ENCODE results near the gene TPCN2. TPM values are rescaled to one million over a fixed set of nuclear protein-coding genes. Genes with fewer than 3 reads are reported as not detected.

Gene TPCN2
- total and polyA plus RNA-seq, 4 experiments from 2014 or later = 6.6 to 23.0 (median 14.8) TPM

- peaks cover 0 to 2% of the 10 kb centered on the region in 2 donors for H3K27me3 Mint-ChIP-seq
- Histone ChIP-seq H3K4me3 (ENCODE audit: low read length in 2 of 2) (no peak overlapping the region), H3K36me3 (ENCODE audit: insufficient read depth, low read length) (no peaks in the 10 kb centered on the region), H3K9me3 (ENCODE audit: control insufficient read depth in 1 of 2, low read length in 2 of 2) (no peaks in the 10 kb centered on the region), H3K4me1 (ENCODE audit: insufficient read depth, low read length) (no peaks in the 10 kb centered on the region), H3K27me3 (ENCODE audit: insufficient read depth, low read length) (no peaks in the 10 kb centered on the region), H3K27ac (ENCODE audit: low read depth, low read length) (no peak overlapping the region)
- intact Hi-C loops (cut with micrococcal nuclease) = no loop called here
- no peaks in the 10 kb centered on the region for H3K36me3 Mint-ChIP-seq
- H3K4me1 Mint-ChIP-seq = no peaks in the 10 kb centered on the region
- CTCF ChIA-PET (ENCODE audit: partially characterized antibody) = no interaction called here
- H3K9me3 Mint-ChIP-seq = no peaks in the 10 kb centered on the region
- no peak for DNase-seq
- POLR2A ChIA-PET (ENCODE audit: partially characterized antibody) = no interaction called here
- H3K4me3 Mint-ChIP-seq = no peak overlapping the region
- no peak overlapping the region for H3K27ac Mint-ChIP-seq
Observed at GRCh38 chr11:69022260-69022659, 26.5 kb upstream of the TPCN2 start.

GRCh38 chr11:69024509-69024908 lies 24.2 kb upstream of the TPCN2 start:
- Histone ChIP-seq H3K27me3 (ENCODE audit: insufficient read depth, low read length) (no peaks in the 10 kb centered on the region), H3K9me3 (ENCODE audit: control insufficient read depth in 1 of 2, low read length in 2 of 2) (no peaks in the 10 kb centered on the region), H3K4me1 (ENCODE audit: insufficient read depth, low read length) (no peaks in the 10 kb centered on the region), H3K4me3 (ENCODE audit: low read length in 2 of 2) (no peak overlapping the region), H3K36me3 (ENCODE audit: insufficient read depth, low read length) (no peaks in the 10 kb centered on the region), H3K27ac (ENCODE audit: low read depth, low read length) (no peak overlapping the region)
- POLR2A ChIA-PET (ENCODE audit: partially characterized antibody) = no interaction called here
- DNase-seq = no peak
- H3K9me3 Mint-ChIP-seq = no peaks in the 10 kb centered on the region
- CTCF ChIA-PET (ENCODE audit: partially characterized antibody) = no interaction called here
- H3K4me1 Mint-ChIP-seq = no peaks in the 10 kb centered on the region
- H3K4me3 Mint-ChIP-seq = no peak overlapping the region
- intact Hi-C loops (cut with micrococcal nuclease) = no loop called here
- H3K27ac Mint-ChIP-seq = no peak overlapping the region
- peaks cover 0 to 2% of the 10 kb centered on the region in 2 donors for H3K27me3 Mint-ChIP-seq
- H3K36me3 Mint-ChIP-seq = no peaks in the 10 kb centered on the region

DNA sequence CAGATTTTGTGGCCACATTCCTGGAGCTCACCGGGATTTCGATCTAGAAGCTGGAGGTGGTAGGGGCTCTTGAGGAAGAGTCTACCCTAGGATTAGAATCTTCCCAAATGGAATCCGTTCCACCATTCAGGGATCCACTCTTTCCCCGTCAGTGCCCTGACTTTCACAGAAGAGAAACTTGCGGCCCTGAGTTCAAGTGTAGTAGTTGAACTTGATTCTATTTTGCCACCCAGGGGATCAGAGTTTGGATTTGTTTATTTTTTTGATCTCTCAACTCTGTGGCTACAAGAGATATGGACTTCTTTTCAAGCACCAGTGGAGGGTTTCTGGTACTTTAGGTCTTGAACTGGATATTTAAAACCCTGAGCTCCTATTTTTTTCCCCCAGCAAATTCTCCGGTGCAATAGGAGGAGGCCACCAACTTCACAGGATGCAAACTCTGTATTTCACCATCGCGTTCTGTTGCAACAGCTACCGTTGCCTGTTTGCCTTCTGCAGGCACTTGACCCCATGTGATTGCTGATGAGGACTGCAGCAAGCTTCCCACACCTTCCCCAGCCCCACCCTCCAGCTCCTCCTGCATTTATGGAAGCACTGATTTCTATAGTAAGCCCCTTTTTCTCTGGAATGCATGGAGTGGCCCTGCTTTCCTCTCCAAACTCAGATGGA lies 20.9 kb upstream of the TPCN2 start:
- peak overlapping the region in 1 of 7 donors; percentile 27 for H3K27ac Mint-ChIP-seq

GRCh38 chr11:69030301-69030700 lies 18.4 kb upstream of the TPCN2 start:
- H3K9me3 ChIP-seq (ENCODE audit: control insufficient read depth in 1 of 2, low read length in 2 of 2) = no peaks in the 10 kb centered on the region
- CTCF ChIA-PET (ENCODE audit: partially characterized antibody) = no interaction called here
- no peak overlapping the region for H3K4me3 ChIP-seq (ENCODE audit: low read length in 2 of 2)
- Mint-ChIP-seq H3K4me1 (peaks cover 0 to 1% (median 0%) of the 10 kb centered on the region in 4 donors), H3K27ac (peak overlapping the region in 2 of 7 donors; percentile 3 to 81), H3K4me3 (no peak overlapping the region), H3K27me3 (peaks cover 4% of the 10 kb centered on the region in 2 donors), H3K9me3 (no peaks in the 10 kb centered on the region), H3K36me3 (no peaks in the 10 kb centered on the region)
- DNase-seq = no peak
- H3K4me1 ChIP-seq (ENCODE audit: insufficient read depth, low read length) = no peaks in the 10 kb centered on the region
- H3K27ac ChIP-seq (ENCODE audit: low read depth, low read length) = no peak overlapping the region
- intact Hi-C loops (cut with micrococcal nuclease) = no loop called here
- H3K27me3 ChIP-seq (ENCODE audit: insufficient read depth, low read length) = no peaks in the 10 kb centered on the region
- POLR2A ChIA-PET (ENCODE audit: partially characterized antibody) = no interaction called here
- no peaks in the 10 kb centered on the region for H3K36me3 ChIP-seq (ENCODE audit: insufficient read depth, low read length)

More for the DNA sequence above, 20.9 kb upstream of the TPCN2 start:
- H3K36me3 ChIP-seq (ENCODE audit: insufficient read depth, low read length) = no peaks in the 10 kb centered on the region
- Mint-ChIP-seq H3K36me3 (no peaks in the 10 kb centered on the region), H3K4me1 (peaks cover 0 to 1% (median 0%) of the 10 kb centered on the region in 4 donors), H3K4me3 (no peak overlapping the region), H3K27me3 (peaks cover 0 to 2% of the 10 kb centered on the region in 2 donors), H3K9me3 (no peaks in the 10 kb centered on the region)
- H3K9me3 ChIP-seq (ENCODE audit: control insufficient read depth in 1 of 2, low read length in 2 of 2) = no peaks in the 10 kb centered on the region
- intact Hi-C loops (cut with micrococcal nuclease) = no loop called here
- no peak overlapping the region for H3K27ac ChIP-seq (ENCODE audit: low read depth, low read length)
- DNase-seq = no peak
- H3K27me3 ChIP-seq (ENCODE audit: insufficient read depth, low read length) = no peaks in the 10 kb centered on the region
- H3K4me1 ChIP-seq (ENCODE audit: insufficient read depth, low read length) = no peaks in the 10 kb centered on the region
- ChIA-PET CTCF (ENCODE audit: partially characterized antibody) (no interaction called here), POLR2A (ENCODE audit: partially characterized antibody) (no interaction called here)
- H3K4me3 ChIP-seq (ENCODE audit: low read length in 2 of 2) = no peak overlapping the region

GRCh38 chr11:69032833-69033232 lies 15.9 kb upstream of the TPCN2 start:
- no peak overlapping the region for H3K4me3 ChIP-seq (ENCODE audit: low read length in 2 of 2)
- Mint-ChIP-seq H3K27me3 (peaks cover 4 to 6% of the 10 kb centered on the region in 2 donors), H3K4me1 (peaks cover 0 to 1% (median 0%) of the 10 kb centered on the region in 4 donors), H3K9me3 (no peaks in the 10 kb centered on the region), H3K27ac (no peak overlapping the region), H3K36me3 (no peaks in the 10 kb centered on the region), H3K4me3 (no peak overlapping the region)
- H3K27me3 ChIP-seq (ENCODE audit: insufficient read depth, low read length) = no peaks in the 10 kb centered on the region
- no peak overlapping the region for H3K27ac ChIP-seq (ENCODE audit: low read depth, low read length)
- no peak for DNase-seq
- no peaks in the 10 kb centered on the region for H3K4me1 ChIP-seq (ENCODE audit: insufficient read depth, low read length)
- ChIA-PET CTCF (ENCODE audit: partially characterized antibody) (no interaction called here), POLR2A (ENCODE audit: partially characterized antibody) (interaction anchor here (1.2 kb wide), 1 partner anchor 16 kb away, joined by 3 read pairs; the partner anchor contains the start of gene TPCN2)
- intact Hi-C loops (cut with micrococcal nuclease) = no loop called here
- no peaks in the 10 kb centered on the region for H3K36me3 ChIP-seq (ENCODE audit: insufficient read depth, low read length)
- no peaks in the 10 kb centered on the region for H3K9me3 ChIP-seq (ENCODE audit: control insufficient read depth in 1 of 2, low read length in 2 of 2)

DNA sequence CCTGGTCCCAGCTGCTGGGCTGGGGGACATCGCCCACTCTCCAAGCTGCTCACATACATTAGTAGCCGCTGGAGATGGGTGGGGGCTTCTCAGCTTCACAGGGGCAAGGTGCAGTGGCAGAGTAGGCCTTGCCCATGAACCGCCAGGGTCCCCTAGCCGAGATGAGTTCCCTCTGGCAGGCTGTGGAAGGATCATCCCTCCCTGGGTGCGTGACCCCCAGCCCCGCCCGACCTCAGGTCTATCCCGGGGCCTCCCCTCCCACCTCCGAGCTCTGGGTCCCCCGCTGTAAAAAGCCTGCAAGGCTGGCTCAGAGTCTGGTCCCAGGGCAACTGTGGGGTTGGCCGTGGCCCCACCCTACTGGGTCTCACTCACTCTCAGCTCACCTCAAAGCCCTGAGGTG lies 15.3 kb upstream of the TPCN2 start:
- no peak overlapping the region for H3K27ac ChIP-seq (ENCODE audit: low read depth, low read length)
- H3K4me1 ChIP-seq (ENCODE audit: insufficient read depth, low read length) = no peaks in the 10 kb centered on the region
- H3K27ac Mint-ChIP-seq = no peak overlapping the region
- H3K27me3 ChIP-seq (ENCODE audit: insufficient read depth, low read length) = no peaks in the 10 kb centered on the region
- no peaks in the 10 kb centered on the region for H3K9me3 Mint-ChIP-seq
- no peak for DNase-seq
- no peaks in the 10 kb centered on the region for H3K36me3 ChIP-seq (ENCODE audit: insufficient read depth, low read length)
- intact Hi-C loops (cut with micrococcal nuclease) = no loop called here
- no peak overlapping the region for H3K4me3 ChIP-seq (ENCODE audit: low read length in 2 of 2)
- H3K36me3 Mint-ChIP-seq = no peaks in the 10 kb centered on the region
- H3K4me3 Mint-ChIP-seq = no peak overlapping the region
- ChIA-PET CTCF (ENCODE audit: partially characterized antibody) (no interaction called here), POLR2A (ENCODE audit: partially characterized antibody) (interaction anchor here (1.2 kb wide), 1 partner anchor 15 kb away, joined by 3 read pairs; the partner anchor contains the start of gene TPCN2)
- H3K9me3 ChIP-seq (ENCODE audit: control insufficient read depth in 1 of 2, low read length in 2 of 2) = no peaks in the 10 kb centered on the region
- H3K4me1 Mint-ChIP-seq = peaks cover 0 to 1% (median 0%) of the 10 kb centered on the region in 4 donors
- peaks cover 4 to 6% of the 10 kb centered on the region in 2 donors for H3K27me3 Mint-ChIP-seq

DNA sequence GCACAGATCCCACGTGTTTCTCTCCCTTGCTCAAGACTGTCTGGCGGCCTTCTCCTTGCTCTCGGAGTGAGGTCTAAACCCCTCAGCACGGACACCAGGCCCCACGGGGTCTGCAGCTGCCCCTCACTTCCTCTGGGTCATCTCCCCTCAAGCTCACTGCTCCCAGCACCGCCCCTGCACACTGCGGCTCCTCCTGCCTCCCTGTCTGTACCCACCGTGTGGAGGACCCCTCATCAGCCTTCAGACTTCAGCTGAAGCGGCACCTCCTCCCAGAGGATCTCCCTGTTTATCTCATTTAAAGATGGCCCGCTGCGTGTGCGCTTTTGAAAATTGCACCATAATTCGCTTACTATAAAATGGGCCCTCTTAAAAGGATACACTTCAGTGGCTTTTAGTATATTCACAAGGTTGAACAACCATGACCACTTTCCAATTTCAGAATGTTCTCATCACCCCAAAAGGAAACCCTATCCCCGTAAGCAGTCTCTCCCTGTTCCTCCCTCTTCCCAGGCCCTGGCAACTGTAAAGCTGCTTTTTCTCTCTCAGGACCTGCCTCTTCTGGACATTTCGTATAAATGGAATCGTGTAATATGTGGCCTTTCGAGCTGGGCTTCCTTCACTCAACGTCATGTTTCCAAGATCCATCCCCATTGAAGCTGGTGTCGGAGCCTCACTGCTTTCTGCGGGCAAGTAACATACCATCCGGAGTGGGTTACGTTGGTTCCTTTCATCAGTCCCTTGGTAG lies 14.4 kb upstream of the TPCN2 start:
- CTCF ChIA-PET (ENCODE audit: partially characterized antibody) = no interaction called here

More for the DNA sequence above, 14.4 kb upstream of the TPCN2 start:
- H3K36me3 ChIP-seq (ENCODE audit: insufficient read depth, low read length) = no peaks in the 10 kb centered on the region
- no peak for DNase-seq
- H3K27me3 Mint-ChIP-seq = peaks cover 4 to 6% of the 10 kb centered on the region in 2 donors
- H3K4me1 Mint-ChIP-seq = peaks cover 0 to 1% (median 0%) of the 10 kb centered on the region in 4 donors
- no peak overlapping the region for H3K4me3 ChIP-seq (ENCODE audit: low read length in 2 of 2)
- no peak overlapping the region for H3K27ac Mint-ChIP-seq
- no peaks in the 10 kb centered on the region for H3K4me1 ChIP-seq (ENCODE audit: insufficient read depth, low read length)
- no peaks in the 10 kb centered on the region for H3K9me3 Mint-ChIP-seq
- intact Hi-C loops (cut with micrococcal nuclease) = no loop called here
- H3K36me3 Mint-ChIP-seq = no peaks in the 10 kb centered on the region
- no peak overlapping the region for H3K4me3 Mint-ChIP-seq
- POLR2A ChIA-PET (ENCODE audit: partially characterized antibody) = no interaction called here
- no peaks in the 10 kb centered on the region for H3K9me3 ChIP-seq (ENCODE audit: control insufficient read depth in 1 of 2, low read length in 2 of 2)
- H3K27ac ChIP-seq (ENCODE audit: low read depth, low read length) = no peak overlapping the region
- no peaks in the 10 kb centered on the region for H3K27me3 ChIP-seq (ENCODE audit: insufficient read depth, low read length)

Data from CD4-positive, alpha-beta memory T cell (primary cell).